HepG2 (cell line): Measurements from ENCODE around the gene GPBP1. TPM values are rescaled to one million over a fixed set of nuclear protein-coding genes. Genes with fewer than 3 reads are reported as not detected.
A peak's percentile ranks its signal among the peaks of the same experiment; 100 is the strongest.

ENCODE experiments used
- AGO2 ChIP-seq: fragments of 200-400 bp; formaldehyde crosslinking; optimal IDR thresholded peaks from 2 replicates; pipeline ENCODE3; 2017; ENCODE audit warnings: mild to moderate bottlenecking, low read depth, low read length, moderate library complexity
- ARID4A ChIP-seq: sonication (generic); formaldehyde crosslinking; IDR thresholded peaks from 2 replicates; pipeline ENCODE4 v1.5.0; 2020; ENCODE audit warnings: mild to moderate bottlenecking, missing genetic modification reagents, borderline replicate concordance
- ATF5 ChIP-seq: sonication (generic); formaldehyde crosslinking; IDR thresholded peaks from 2 replicates; pipeline ENCODE4 v1.4.0; 2020; ENCODE audit warnings: mild to moderate bottlenecking, low read depth, missing genetic modification reagents
- CREB1 ChIP-seq, 2 experiments: fragments of 450-650 bp in 1 of 2; IDR thresholded peaks; 2 replicates each; pipeline ENCODE4 v1.6.1; 2016 to 2017; ENCODE audit warnings: control low read depth in 1 of 2, mild to moderate bottlenecking in 1 of 2, missing compliant biosample characterization in 1 of 2, missing genetic modification characterization in 1 of 2
- ELF4 ChIP-seq: sonication (generic); formaldehyde crosslinking; IDR thresholded peaks from 2 replicates; pipeline ENCODE4 v1.5.0; 2020; ENCODE audit warnings: missing genetic modification reagents, mild to moderate bottlenecking, moderate library complexity, borderline replicate concordance
- KLF11 ChIP-seq: IDR thresholded peaks from 2 replicates; pipeline ENCODE4 v1.6.1; 2016; ENCODE audit warnings: missing compliant biosample characterization
- MATR3 ChIP-seq: sonication (generic); formaldehyde crosslinking; IDR thresholded peaks from 2 replicates; pipeline ENCODE4 v1.4.0; 2020; ENCODE audit warnings: missing genetic modification reagents
- NKX3-1 ChIP-seq: sonication (generic); formaldehyde crosslinking; IDR thresholded peaks from 2 replicates; pipeline ENCODE4 v1.5.0; 2020; ENCODE audit warnings: missing genetic modification reagents
- NONO ChIP-seq, 2 experiments: fragments of 450-650 bp in 1 of 2; sonication (generic) in 1 of 2; formaldehyde crosslinking in 1 of 2; IDR thresholded peaks in 1 of 2; conservative IDR thresholded peaks in 1 of 2; 2 replicates each; pipeline versions ENCODE4 v1.6.1 to v1.8.0; 2017 to 2022; ENCODE audit warnings: mild to moderate bottlenecking in 1 of 2, missing genetic modification reagents in 1 of 2, moderate library complexity in 1 of 2
- SAFB2 ChIP-seq: sonication (generic); formaldehyde crosslinking; IDR thresholded peaks from 2 replicates; pipeline ENCODE4 v1.5.1; 2020; ENCODE audit warnings: missing genetic modification reagents, low read depth, mild to moderate bottlenecking, borderline replicate concordance
- SIX4 ChIP-seq: sonication (generic); formaldehyde crosslinking; IDR thresholded peaks from 2 replicates; pipeline ENCODE4 v1.4.0; 2020; ENCODE audit warnings: missing genetic modification reagents
- SP140L ChIP-seq: sonication (generic); formaldehyde crosslinking; IDR thresholded peaks from 2 replicates; pipeline ENCODE4 v1.4.0; 2020; ENCODE audit warnings: missing genetic modification reagents, borderline replicate concordance
- SPEN ChIP-seq: sonication (generic); formaldehyde crosslinking; IDR thresholded peaks from 2 replicates; pipeline ENCODE4 v1.5.1; 2020; ENCODE audit warnings: low read depth, mild to moderate bottlenecking, missing genetic modification reagents
- SRSF9 ChIP-seq: fragments of 200-400 bp; formaldehyde crosslinking; IDR thresholded peaks from 2 replicates; pipeline ENCODE4 v1.6.1; 2018; ENCODE audit warnings: borderline replicate concordance, mild to moderate bottlenecking, low read depth, low read length; ENCODE audit not compliant: insufficient read depth, poor library complexity, severe bottlenecking
- TMF1 ChIP-seq: sonication (generic); formaldehyde crosslinking; IDR thresholded peaks from 2 replicates; pipeline ENCODE4 v1.8.1; 2022; ENCODE audit warnings: low read depth, missing genetic modification reagents
- ZBTB25 ChIP-seq: IDR thresholded peaks from 2 replicates; pipeline ENCODE4 v1.6.1; 2018; ENCODE audit warnings: missing genetic modification reagents
- ZNF280B ChIP-seq: sonication (generic); formaldehyde crosslinking; IDR thresholded peaks from 2 replicates; pipeline ENCODE4 v1.5.0; 2020; ENCODE audit warnings: missing genetic modification reagents, mild to moderate bottlenecking, borderline replicate concordance
- ZNF335 ChIP-seq: sonication (generic); formaldehyde crosslinking; IDR thresholded peaks from 2 replicates; pipeline ENCODE4 v1.4.0; 2020; ENCODE audit warnings: missing genetic modification reagents
- ZNF350 ChIP-seq: sonication (generic); formaldehyde crosslinking; IDR thresholded peaks from 2 replicates; pipeline ENCODE4 v1.4.0; 2020; ENCODE audit warnings: mild to moderate bottlenecking, low read depth, missing genetic modification reagents, borderline replicate concordance
- ZNF496 ChIP-seq: sonication (generic); formaldehyde crosslinking; IDR thresholded peaks from 2 replicates; pipeline ENCODE4 v1.8.1; 2023; ENCODE audit warnings: mild to moderate bottlenecking, moderate library complexity, missing genetic modification reagents; ENCODE audit not compliant: insufficient replicate concordance
- ZNF879 ChIP-seq: sonication (generic); formaldehyde crosslinking; IDR thresholded peaks from 2 replicates; pipeline ENCODE4 v1.8.1; 2023; ENCODE audit warnings: missing genetic modification reagents
- polyA plus RNA-seq, 8 experiments: library from polyadenylated mRNA; depleted of rRNA in 3 of 8; stranded (reverse) in 7 of 8; unstranded in 1 of 8; fragments of >200 nt; fragmentation: Illumina TruSeq in 4 of 8; extraction: Trizol in 4 of 8; gene quantifications; 2 replicates each; pipeline versions ENCODE4 v1.2.1 to v1.2.3, GENCODE V29; 2011 to 2016; ENCODE audit warnings: low read depth in 4 of 8, missing spikeins in 1 of 8, mixed read lengths in 1 of 8; ENCODE audit not compliant: insufficient read depth in 1 of 8
- total RNA-seq, 5 experiments: library from RNA; depleted of rRNA; stranded (reverse); fragments of >200 nt; fragmentation: Illumina TruSeq; extraction: Trizol; gene quantifications; 2 replicates each; pipeline ENCODE4 v1.2.3, GENCODE V29; 2016; ENCODE audit warnings: low read depth in 1 of 5

GPBP1 gene
- total and polyA plus RNA-seq, 2 of the 13 experiments (the other 11 are each of a cell fraction or from before 2014, with no cell fraction given), result 27.1 to 72.2 TPM

DNA sequence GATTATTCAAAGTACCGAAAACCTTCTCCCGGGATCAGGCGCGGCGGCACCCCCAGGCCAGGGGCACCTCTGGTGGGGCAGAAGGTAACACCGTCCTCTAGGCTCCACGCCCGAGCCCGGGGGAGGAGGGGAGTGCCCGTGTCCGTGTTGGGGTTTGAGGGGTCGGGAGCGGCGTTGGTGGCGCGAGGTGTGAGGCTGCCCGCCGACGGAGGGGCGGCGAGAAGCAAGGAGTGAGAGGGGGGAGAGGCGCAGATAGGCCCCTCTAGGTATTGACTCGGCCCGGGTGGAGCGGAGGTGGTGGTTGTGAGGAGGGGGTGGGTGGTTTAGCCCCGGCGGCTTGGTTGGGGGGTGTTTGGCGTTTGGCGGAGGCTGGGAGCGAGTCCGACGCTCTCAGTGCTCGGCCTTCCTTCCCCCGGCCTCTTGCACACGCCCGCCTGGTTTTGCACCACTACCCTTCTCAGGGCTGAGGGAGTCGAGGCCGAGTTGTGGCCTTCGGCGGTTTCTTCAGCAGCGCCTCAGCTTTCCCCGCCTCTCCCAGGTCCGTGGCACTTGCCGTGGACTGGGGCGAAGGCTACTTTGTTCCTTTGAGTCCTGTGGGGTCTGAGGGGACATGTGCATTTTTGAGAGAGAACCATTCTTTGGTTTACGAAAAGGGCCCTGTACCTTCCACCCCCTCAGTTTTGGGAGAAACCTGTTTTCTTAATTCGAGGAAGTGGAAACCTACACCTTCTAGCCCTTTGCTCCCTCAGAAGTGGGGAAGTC lies 450 bp downstream of the GPBP1 start (continued):
- TF ChIP-seq MATR3 (no peak), NONO (IDR thresholded peaks at IDR 0.05) (no peak), NONO (CRISPR knock-in tag; conservative IDR thresholded peaks at IDR 0.05) (0 out of 2 replicates have a peak, but pooled peaks have one; percentile 14), SAFB2 (CRISPR knock-in tag) (no peak), KLF11 (CRISPR knock-in tag) (no peak), NKX3-1 (CRISPR knock-in tag) (no peak), TMF1 (CRISPR knock-in tag) (no peak), ZBTB25 (CRISPR knock-in tag) (no peak), CREB1 (IDR thresholded peaks at IDR 0.05) (no peak), CREB1 (CRISPR knock-in tag; IDR thresholded peaks at IDR 0.05) (no peak), ZNF280B (no peak), AGO2 (peak; percentile 82), ARID4A (CRISPR knock-in tag) (peak; percentile 66; the same call in 1 of the 2 replicates), ATF5 (no peak), SIX4 (no peak), ELF4 (CRISPR knock-in tag) (peak; percentile 76; the same call in 1 of the 2 replicates), SRSF9 (no peak), ZNF879 (CRISPR knock-in tag) (no peak), ZNF350 (peak; percentile 46; the same call in 1 of the 2 replicates), SPEN (CRISPR knock-in tag) (no peak), ZNF335 (CRISPR knock-in tag) (no peak), SP140L (CRISPR knock-in tag) (no peak), ZNF496 (no peak)
